NK-92 treated with Interleukin-12 subunit alpha and Interleukin-12 subunit beta, amount 100 ng/mL, for 24 hours (cell line): ENCODE data around the gene ZBTB48.
"Not testable (repeated sequence)": the region's sequence is repeated elsewhere in the genome, so short reads cannot be mapped to it uniquely, and the experiment has no call there.

Source experiments
- DNase-seq: peaks from one replicate; lab custom pipeline; 2025; lab: John Stamatoyannopoulos, UW

Gene ZBTB48

DNA sequence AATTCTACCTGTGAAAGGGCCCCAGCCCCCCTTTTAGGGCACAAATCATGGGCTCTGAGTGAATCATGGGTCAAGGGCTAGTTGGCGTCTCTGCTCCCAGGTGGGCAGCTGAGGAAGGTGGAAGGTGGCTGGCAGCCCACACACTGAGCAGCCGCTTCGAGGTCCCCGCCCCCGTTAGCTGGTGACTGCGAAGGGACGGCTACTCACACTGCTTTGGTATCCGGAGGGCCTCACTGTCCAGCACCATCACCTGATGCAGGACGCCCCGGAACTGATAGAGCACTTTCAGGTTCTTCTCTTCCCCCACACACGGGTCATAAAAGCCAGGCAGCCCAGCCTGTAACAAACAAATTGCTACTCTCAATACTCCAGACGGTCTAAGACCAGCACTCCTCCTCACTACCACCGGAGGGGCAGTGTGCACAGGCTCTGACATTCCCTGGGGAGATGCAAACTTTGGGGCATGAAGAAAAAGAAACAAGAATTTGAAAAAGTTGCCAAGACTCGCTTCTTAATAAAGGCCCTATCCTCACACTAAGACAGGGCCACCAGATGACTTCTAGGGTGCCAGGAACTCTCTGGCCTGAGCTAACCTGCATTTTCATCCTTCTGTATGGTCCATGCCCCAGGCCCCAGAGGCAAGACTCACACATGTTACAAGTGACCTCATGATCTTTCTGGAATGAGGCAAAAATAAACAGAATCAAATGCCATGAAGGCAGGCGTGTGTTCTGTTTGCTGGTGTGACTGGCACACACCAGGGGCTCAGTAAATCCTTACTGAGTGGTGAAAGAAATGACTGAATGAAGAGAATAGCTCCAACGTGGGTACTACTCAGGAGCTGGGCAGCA, 56.3 kb downstream of the ZBTB48 start:
- no peak for DNase-seq

DNA sequence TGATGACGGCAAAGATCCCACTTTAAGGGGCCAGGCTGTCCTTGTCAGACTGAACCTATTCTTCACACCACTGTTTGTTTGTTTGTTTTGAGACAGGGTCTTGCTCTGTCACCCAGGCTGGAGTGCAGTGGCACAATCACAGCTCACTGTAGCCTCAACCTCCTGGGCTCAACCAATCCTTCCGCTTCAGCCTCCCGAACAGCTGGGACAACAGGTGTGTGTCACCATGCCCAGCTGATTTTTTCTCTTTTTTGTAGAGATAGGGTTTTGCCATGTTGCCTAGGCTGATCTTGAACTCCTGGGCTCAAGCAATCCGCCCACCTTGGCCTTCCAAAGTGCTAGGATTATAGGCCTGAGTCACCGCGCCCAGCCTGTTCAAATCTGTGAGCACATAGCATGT, 57.0 kb downstream of the ZBTB48 start:
- DNase-seq = not testable (repeated sequence)

DNA sequence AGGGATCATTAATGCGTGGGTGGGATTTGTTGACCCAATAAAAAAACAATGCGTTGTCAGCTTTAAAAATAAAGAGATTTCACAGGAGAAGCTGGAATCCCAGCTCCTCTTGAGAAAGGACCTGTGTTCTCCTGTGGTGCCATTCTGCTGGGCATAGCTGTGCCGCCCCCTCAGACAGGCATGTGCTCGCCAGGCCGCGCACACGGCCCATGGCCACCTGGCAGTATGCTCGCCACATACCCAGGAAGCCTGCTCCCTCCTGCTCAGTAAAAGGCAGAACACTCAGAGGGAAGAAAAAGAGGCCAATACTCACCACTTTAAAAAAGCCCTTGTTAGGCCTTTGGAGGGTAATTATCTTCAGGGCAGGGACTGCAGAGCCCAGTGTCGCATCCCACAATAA, 58.0 kb downstream of the ZBTB48 start:
- DNase-seq = no peak

DNA sequence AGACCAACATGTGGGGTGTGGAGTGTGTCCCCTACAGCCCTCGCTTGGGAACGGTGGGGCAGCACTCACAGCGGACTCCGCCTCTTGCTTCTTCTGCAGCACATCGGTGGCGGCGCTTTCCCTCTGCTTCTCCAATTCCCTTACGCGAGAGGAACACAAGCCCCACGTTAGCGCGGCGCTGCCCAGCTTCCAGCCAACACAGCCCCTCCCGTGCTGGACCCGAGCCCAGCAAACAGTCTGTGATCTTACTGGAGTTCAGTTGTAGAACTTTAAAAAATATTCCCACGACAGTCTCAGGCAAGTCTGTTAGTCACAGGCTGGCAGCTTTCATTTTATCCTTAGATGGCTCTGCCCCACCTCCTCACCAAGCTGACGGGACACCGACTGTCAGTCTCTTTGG, 58.4 kb downstream of the ZBTB48 start:
- no peak for DNase-seq
